ENCODE measurements around the gene SHB. TPM values are rescaled to one million over a fixed set of nuclear protein-coding genes. Genes with fewer than 3 reads are reported as not detected.

SHB gene
- total and polyA plus RNA-seq, 10 donors = 1.2 to 20.5 (median 7.1) TPM

GRCh38 chr9:37924538-37924937, 144.5 kb downstream of the SHB start:
- H3K36me3 ChIP-seq = no peaks in the 10 kb centered on the region
- peaks cover 0 to 39% (median 10%) of the 10 kb centered on the region in 6 donors for H3K4me1 ChIP-seq
- H3K4me3 ChIP-seq = no peak overlapping the region
- H3K27ac ChIP-seq = no peak overlapping the region
- no peaks in the 10 kb centered on the region for H3K9me3 ChIP-seq
- TF ChIP-seq POLR2A (IDR thresholded peaks at IDR 0.05) = no peak
- TF ChIP-seq, protein P1, sequence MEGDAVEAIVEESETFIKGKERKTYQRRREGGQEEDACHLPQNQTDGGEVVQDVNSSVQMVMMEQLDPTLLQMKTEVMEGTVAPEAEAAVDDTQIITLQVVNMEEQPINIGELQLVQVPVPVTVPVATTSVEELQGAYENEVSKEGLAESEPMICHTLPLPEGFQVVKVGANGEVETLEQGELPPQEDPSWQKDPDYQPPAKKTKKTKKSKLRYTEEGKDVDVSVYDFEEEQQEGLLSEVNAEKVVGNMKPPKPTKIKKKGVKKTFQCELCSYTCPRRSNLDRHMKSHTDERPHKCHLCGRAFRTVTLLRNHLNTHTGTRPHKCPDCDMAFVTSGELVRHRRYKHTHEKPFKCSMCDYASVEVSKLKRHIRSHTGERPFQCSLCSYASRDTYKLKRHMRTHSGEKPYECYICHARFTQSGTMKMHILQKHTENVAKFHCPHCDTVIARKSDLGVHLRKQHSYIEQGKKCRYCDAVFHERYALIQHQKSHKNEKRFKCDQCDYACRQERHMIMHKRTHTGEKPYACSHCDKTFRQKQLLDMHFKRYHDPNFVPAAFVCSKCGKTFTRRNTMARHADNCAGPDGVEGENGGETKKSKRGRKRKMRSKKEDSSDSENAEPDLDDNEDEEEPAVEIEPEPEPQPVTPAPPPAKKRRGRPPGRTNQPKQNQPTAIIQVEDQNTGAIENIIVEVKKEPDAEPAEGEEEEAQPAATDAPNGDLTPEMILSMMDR (IDR thresholded peaks at IDR 0.05 in 8 of 11, conservative IDR thresholded peaks at IDR 0.05 in 3 of 11) = no peak
- no peak for TF ChIP-seq POLR2AphosphoS5 (IDR thresholded peaks at IDR 0.05)
- no peaks in the 10 kb centered on the region for H3K27me3 ChIP-seq (replicated peaks in 1 of 7)
- intact Hi-C loops (cut with DNase I; ENCODE audit: low total_unique reads) = no loop called here
- no peak for DNase-seq

GRCh38 chr9:37923796-37924427, 145.1 kb downstream of the SHB start:
- Histone ChIP-seq H3K4me1 (peaks cover 0 to 33% (median 6%) of the 10 kb centered on the region in 6 donors), H3K27me3 (replicated peaks in 1 of 7) (no peaks in the 10 kb centered on the region), H3K9me3 (no peaks in the 10 kb centered on the region), H3K4me3 (no peak overlapping the region), H3K36me3 (no peaks in the 10 kb centered on the region), H3K27ac (no peak overlapping the region)
- DNase-seq = peak; percentile 51
- intact Hi-C loops (cut with DNase I; ENCODE audit: low total_unique reads) = no loop called here
- WGBS, 5 donors = 94 to 98% (median 95%) methylated on average over 24 to 25 of the region's 25 CpGs
- TF ChIP-seq POLR2A (IDR thresholded peaks at IDR 0.05) (no peak), POLR2AphosphoS5 (IDR thresholded peaks at IDR 0.05) (peak in 1 of 3 donors; percentile 11)

- no peaks in the 10 kb centered on the region for H3K36me3 ChIP-seq
- H3K9me3 ChIP-seq = no peaks in the 10 kb centered on the region
- DNase-seq = peak; percentile 32
- no peak overlapping the region for H3K4me3 ChIP-seq
- intact Hi-C loops (cut with DNase I; ENCODE audit: low total_unique reads) = no loop called here
- peaks cover 0 to 26% (median 3%) of the 10 kb centered on the region in 6 donors for H3K4me1 ChIP-seq
- TF ChIP-seq POLR2AphosphoS5 (IDR thresholded peaks at IDR 0.05) (no peak), POLR2A (IDR thresholded peaks at IDR 0.05) (no peak)
- TF ChIP-seq, protein P1 (IDR thresholded peaks at IDR 0.05 in 8 of 11, conservative IDR thresholded peaks at IDR 0.05 in 3 of 11) = no peak
- no peak overlapping the region for H3K27ac ChIP-seq
- 89 to 97% (median 91%) methylated on average over 14 of the region's 14 CpGs for WGBS, 5 donors
- no peaks in the 10 kb centered on the region for H3K27me3 ChIP-seq (replicated peaks in 1 of 7)
These were observed 145.8 kb downstream of the SHB start for GRCh38 chr9:37923118-37923795.

DNA sequence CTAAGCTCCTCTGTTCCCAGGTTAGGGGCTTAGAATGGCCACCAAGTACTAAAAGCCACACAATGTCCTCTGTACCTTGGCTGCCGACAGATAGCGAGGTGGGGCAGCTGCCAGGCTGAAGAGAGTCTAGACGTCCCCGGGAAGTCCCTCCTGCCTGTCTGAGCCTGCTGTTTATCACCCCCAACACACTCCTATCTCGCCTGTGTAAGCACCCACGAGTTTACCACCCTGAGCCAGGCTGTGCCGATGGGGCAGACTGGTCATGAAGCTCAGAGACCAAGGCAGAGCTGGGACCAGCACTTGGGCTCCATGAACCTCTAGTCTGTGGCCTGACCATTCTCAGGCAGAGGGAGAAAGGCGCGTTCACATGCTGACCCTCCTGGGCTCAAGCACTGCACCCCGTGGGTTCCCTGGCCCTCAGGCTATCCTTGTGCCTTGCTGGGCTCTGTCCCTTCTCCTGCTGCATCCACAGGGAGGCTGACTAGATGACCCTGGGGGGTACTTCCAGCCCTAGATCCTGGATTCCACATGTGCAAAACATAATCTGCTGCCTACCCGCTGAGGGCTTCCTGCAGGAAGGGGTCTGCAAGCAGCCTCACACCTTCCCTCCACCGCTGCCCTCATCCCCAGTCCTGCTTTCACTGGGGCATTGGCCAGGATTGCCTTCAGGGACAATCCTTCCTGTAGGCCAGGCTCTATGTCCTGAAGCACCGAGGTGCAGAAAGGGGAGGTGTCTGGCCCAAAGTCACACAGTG, 146.5 kb downstream of the SHB start:
- Histone ChIP-seq H3K4me3 (no peak overlapping the region), H3K9me3 (no peaks in the 10 kb centered on the region), H3K36me3 (no peaks in the 10 kb centered on the region), H3K27ac (no peak overlapping the region), H3K27me3 (replicated peaks in 1 of 7) (no peaks in the 10 kb centered on the region), H3K4me1 (peaks cover 0 to 26% (median 3%) of the 10 kb centered on the region in 6 donors)
- 66 to 95% (median 81%) methylated on average over 9 to 13 of the region's 13 CpGs for WGBS, 5 donors
- peak; percentile 59 for DNase-seq
- TF ChIP-seq, protein P1 (IDR thresholded peaks at IDR 0.05 in 8 of 11, conservative IDR thresholded peaks at IDR 0.05 in 3 of 11) = no peak
- TF ChIP-seq POLR2A (IDR thresholded peaks at IDR 0.05) (no peak), POLR2AphosphoS5 (IDR thresholded peaks at IDR 0.05) (no peak)
- intact Hi-C loops (cut with DNase I; ENCODE audit: low total_unique reads) = no loop called here
